ENCODE measurements around the gene XRCC5.

DNA sequence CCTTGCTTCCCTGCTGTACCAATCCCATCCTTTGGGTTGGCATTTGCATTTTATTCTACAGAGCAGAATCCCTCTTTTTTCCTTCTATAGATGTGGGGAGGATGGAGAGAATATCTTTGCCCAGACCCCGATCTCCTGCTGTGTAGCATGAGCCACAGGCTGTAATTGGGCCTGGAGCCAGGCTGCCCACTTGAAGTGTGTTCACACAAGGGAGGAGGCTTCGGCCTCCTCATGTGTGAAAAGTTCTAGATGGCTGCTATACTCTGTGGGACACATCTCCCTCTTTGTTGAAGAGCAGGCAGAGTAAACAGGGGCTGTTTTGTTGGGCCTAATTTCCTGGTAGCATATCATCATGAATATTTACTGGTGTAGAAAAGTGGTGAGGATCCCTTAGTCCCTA, 126.3 kb downstream of the XRCC5 start:
- TF ChIP-seq, protein P1, sequence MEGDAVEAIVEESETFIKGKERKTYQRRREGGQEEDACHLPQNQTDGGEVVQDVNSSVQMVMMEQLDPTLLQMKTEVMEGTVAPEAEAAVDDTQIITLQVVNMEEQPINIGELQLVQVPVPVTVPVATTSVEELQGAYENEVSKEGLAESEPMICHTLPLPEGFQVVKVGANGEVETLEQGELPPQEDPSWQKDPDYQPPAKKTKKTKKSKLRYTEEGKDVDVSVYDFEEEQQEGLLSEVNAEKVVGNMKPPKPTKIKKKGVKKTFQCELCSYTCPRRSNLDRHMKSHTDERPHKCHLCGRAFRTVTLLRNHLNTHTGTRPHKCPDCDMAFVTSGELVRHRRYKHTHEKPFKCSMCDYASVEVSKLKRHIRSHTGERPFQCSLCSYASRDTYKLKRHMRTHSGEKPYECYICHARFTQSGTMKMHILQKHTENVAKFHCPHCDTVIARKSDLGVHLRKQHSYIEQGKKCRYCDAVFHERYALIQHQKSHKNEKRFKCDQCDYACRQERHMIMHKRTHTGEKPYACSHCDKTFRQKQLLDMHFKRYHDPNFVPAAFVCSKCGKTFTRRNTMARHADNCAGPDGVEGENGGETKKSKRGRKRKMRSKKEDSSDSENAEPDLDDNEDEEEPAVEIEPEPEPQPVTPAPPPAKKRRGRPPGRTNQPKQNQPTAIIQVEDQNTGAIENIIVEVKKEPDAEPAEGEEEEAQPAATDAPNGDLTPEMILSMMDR (IDR thresholded peaks at IDR 0.05; ENCODE audit: extremely low read depth in 1 of 2, insufficient read depth in 1 of 2, low read depth in 1 of 2, low read length in 2 of 2) = no peak
- TF ChIP-seq EZH2 (IDR thresholded peaks at IDR 0.05; ENCODE audit: borderline replicate concordance, low read depth, low read length, severe bottlenecking) = no peak
- TF ChIP-seq POLR2A (IDR thresholded peaks at IDR 0.05; ENCODE audit: low read depth, low read length) = no peak

All from endothelial cell of umbilical vein (primary cell).